HCT116 (cell line): ENCODE results near the gene ATAD2B.
"Not testable (repeated sequence)": the region's sequence is repeated elsewhere in the genome, so short reads cannot be mapped to it uniquely, and the experiment has no call there.

Source experiments
- ATF3 ChIP-seq: IDR thresholded peaks from 2 replicates; pipeline ENCODE4 v1.6.1; 2012
- CTCF ChIP-seq, 3 experiments: fragments of 200-600 bp in 1 of 3; sonication (generic) in 1 of 3; IDR thresholded peaks in 2 of 3; conservative IDR thresholded peaks in 1 of 3; 2 replicates each; pipeline ENCODE4 v1.5.1; 2012 to 2017; ENCODE audit warnings: low read depth in 2 of 3, low read length in 2 of 3, antibody characterized with exemption in 1 of 3, borderline replicate concordance in 1 of 3, control low read depth in 1 of 3, mild to moderate bottlenecking in 1 of 3, mixed read lengths in 1 of 3, mixed run types in 1 of 3, moderate library complexity in 1 of 3; ENCODE audit not compliant: insufficient read depth in 1 of 3
- EZH2 ChIP-seq: fragments of 200-600 bp; sonication (generic); IDR thresholded peaks from 2 replicates; pipeline ENCODE4 v1.6.1; 2017; ENCODE audit warnings: antibody characterized with exemption, mixed run types
- EZH2phosphoT487 ChIP-seq: fragments of 200-600 bp; IDR thresholded peaks from 2 replicates; pipeline ENCODE4 v1.6.1; 2018; ENCODE audit warnings: antibody characterized with exemption, borderline replicate concordance
- MAX ChIP-seq: IDR thresholded peaks from 2 replicates; pipeline ENCODE4 v1.6.1; 2012
- POLR2A ChIP-seq: IDR thresholded peaks from 2 replicates; pipeline ENCODE4 v1.7.0; 2011; ENCODE audit warnings: borderline replicate concordance; ENCODE audit not compliant: insufficient read depth, insufficient read length; ENCODE audit errors: extremely low read depth
- POLR2AphosphoS5 ChIP-seq: IDR thresholded peaks from 2 replicates; pipeline ENCODE4 v1.6.1; 2011; ENCODE audit warnings: mild to moderate bottlenecking, low read depth, low read length, moderate library complexity
- REST ChIP-seq: IDR thresholded peaks from 2 replicates; pipeline ENCODE4 v1.6.1; 2012; ENCODE audit warnings: low read depth
- SP1 ChIP-seq: IDR thresholded peaks from 2 replicates; pipeline ENCODE4 v1.6.1; 2012; ENCODE audit warnings: low read depth
- TCF7L2 ChIP-seq: IDR thresholded peaks from 2 replicates; pipeline ENCODE4 v1.7.0; 2011; ENCODE audit warnings: borderline replicate concordance, inconsistent platforms; ENCODE audit not compliant: insufficient read depth, insufficient read length; ENCODE audit errors: extremely low read depth
- ZNF274 ChIP-seq: fragments of 200-500 bp; sonication (Bioruptor generic); IDR thresholded peaks from 2 replicates; pipeline ENCODE4 v1.6.1; 2014; ENCODE audit warnings: mild to moderate bottlenecking, low read depth, low read length, inconsistent platforms

- not testable (repeated sequence) for TF ChIP-seq POLR2A; CTCF (IDR thresholded peaks at IDR 0.05 in 2 of 3, conservative IDR thresholded peaks at IDR 0.05 in 1 of 3; ENCODE audit: borderline replicate concordance in 1 of 3, insufficient read depth in 1 of 3, low read depth in 2 of 3, low read length in 2 of 3); MAX; SP1; ZNF274; REST; ATF3; POLR2AphosphoS5; EZH2phosphoT487; TCF7L2; EZH2
Observed at GRCh38 chr2:23723029-23723428, 203.9 kb downstream of the ATAD2B start.
